Epithelial cell of proximal tubule (primary cell): ENCODE data around the gene SYNPO2. TPM values are rescaled to one million over a fixed set of nuclear protein-coding genes. Genes with fewer than 3 reads are reported as not detected.

ENCODE experiments used
- DNase-seq: peaks from one replicate; pipeline ENCODE4 v3.0.0-alpha.2; 2011; ENCODE audit warnings: low read depth
- H3K4me3 ChIP-seq: 2 replicates; pipeline ENCODE4 v1.5.1; 2011; ENCODE audit warnings: low read depth, mild to moderate bottlenecking, low read length
- total RNA-seq: library from RNA; depleted of rRNA; stranded (reverse); fragments of >200 nt; gene quantifications from 2 replicates; pipeline ENCODE4 v1.2.3, GENCODE V29; 2015
- TF ChIP-seq, protein P1 (sequence below): conservative IDR thresholded peaks from 2 replicates; pipeline ENCODE4 v1.5.1; 2012; ENCODE audit warnings: low read depth, mild to moderate bottlenecking, low read length

Gene SYNPO2
- total RNA-seq, 1 donor from 2014 or later = 0.40 TPM

DNA sequence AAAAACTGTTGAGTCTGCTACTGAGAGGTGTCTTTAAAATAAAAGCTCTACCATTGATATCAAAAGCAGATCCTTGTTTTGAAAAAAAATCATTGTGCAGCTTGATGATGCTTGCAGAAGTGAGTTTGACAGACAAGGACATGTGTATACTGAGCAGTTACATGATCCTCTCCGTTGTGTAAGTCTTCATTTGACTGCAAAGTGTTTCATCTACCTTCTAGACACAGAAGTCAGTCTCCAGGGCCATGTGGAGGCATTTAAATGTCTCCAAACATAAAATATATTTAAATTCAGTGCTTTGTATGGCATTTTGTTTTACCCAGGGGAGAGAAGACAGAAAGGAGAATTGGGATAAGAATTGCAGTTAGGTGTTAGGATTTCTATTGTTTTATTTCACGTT is 139.2 kb downstream of the SYNPO2 start:
- TF ChIP-seq, protein P1, sequence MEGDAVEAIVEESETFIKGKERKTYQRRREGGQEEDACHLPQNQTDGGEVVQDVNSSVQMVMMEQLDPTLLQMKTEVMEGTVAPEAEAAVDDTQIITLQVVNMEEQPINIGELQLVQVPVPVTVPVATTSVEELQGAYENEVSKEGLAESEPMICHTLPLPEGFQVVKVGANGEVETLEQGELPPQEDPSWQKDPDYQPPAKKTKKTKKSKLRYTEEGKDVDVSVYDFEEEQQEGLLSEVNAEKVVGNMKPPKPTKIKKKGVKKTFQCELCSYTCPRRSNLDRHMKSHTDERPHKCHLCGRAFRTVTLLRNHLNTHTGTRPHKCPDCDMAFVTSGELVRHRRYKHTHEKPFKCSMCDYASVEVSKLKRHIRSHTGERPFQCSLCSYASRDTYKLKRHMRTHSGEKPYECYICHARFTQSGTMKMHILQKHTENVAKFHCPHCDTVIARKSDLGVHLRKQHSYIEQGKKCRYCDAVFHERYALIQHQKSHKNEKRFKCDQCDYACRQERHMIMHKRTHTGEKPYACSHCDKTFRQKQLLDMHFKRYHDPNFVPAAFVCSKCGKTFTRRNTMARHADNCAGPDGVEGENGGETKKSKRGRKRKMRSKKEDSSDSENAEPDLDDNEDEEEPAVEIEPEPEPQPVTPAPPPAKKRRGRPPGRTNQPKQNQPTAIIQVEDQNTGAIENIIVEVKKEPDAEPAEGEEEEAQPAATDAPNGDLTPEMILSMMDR = no peak
- no peak for DNase-seq
- no peak overlapping the region for H3K4me3 ChIP-seq

- no peak overlapping the region for H3K4me3 ChIP-seq
- TF ChIP-seq, protein P1 = no peak
- no peak for DNase-seq
Measured at GRCh38 chr4:119028296-119028695, 139.6 kb downstream of the SYNPO2 start.

DNA sequence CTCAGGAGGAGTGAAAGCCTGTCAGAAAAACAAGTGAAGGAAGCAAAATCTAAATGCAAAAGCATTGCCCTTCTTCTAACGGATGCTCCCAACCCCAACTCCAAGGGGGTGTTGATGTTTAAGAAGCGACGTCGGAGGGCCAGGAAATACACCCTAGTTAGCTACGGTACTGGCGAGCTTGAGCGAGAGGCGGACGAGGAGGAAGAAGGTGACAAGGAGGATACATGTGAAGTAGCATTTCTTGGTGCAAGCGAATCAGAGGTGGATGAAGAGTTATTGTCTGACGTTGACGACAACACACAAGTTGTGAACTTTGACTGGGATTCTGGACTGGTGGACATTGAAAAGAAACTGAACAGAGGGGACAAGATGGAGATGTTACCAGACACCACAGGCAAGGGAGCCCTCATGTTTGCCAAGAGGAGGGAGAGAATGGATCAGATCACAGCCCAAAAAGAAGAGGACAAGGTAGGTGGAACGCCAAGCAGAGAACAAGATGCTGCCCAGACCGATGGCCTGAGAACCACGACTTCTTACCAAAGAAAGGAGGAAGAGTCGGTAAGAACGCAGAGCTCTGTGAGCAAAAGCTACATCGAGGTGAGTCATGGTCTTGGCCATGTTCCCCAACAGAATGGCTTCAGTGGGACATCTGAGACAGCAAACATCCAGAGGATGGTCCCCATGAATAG is 141.3 kb downstream of the SYNPO2 start:
- DNase-seq = no peak
- H3K4me3 ChIP-seq = no peak overlapping the region
- TF ChIP-seq, protein P1 = no peak

DNA sequence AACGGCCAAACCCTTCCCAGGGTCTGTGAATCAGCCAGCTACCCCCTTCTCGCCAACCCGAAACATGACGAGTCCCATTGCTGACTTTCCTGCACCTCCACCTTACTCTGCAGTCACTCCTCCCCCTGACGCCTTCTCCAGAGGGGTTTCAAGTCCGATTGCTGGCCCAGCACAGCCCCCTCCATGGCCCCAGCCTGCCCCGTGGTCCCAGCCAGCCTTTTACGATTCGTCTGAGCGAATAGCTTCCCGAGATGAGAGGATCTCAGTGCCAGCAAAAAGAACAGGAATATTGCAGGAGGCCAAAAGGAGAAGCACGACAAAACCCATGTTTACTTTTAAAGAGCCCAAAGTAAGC is 141.9 kb downstream of the SYNPO2 start:
- no peak for DNase-seq
- TF ChIP-seq, protein P1 = no peak
- no peak overlapping the region for H3K4me3 ChIP-seq

DNA sequence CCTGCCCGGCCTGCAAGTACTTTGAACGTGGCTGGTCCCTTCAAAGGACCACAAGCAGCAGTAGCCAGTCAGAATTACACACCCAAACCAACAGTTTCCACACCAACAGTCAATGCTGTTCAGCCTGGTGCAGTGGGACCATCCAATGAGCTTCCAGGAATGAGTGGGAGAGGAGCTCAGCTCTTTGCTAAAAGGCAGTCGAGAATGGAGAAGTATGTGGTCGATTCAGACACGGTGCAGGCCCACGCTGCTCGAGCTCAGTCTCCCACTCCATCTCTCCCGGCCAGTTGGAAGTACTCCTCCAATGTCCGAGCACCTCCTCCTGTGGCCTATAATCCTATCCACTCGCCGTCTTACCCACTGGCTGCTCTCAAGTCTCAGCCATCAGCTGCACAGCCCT is 142.6 kb downstream of the SYNPO2 start:
- no peak overlapping the region for H3K4me3 ChIP-seq
- TF ChIP-seq, protein P1 = no peak
- DNase-seq = no peak

DNA sequence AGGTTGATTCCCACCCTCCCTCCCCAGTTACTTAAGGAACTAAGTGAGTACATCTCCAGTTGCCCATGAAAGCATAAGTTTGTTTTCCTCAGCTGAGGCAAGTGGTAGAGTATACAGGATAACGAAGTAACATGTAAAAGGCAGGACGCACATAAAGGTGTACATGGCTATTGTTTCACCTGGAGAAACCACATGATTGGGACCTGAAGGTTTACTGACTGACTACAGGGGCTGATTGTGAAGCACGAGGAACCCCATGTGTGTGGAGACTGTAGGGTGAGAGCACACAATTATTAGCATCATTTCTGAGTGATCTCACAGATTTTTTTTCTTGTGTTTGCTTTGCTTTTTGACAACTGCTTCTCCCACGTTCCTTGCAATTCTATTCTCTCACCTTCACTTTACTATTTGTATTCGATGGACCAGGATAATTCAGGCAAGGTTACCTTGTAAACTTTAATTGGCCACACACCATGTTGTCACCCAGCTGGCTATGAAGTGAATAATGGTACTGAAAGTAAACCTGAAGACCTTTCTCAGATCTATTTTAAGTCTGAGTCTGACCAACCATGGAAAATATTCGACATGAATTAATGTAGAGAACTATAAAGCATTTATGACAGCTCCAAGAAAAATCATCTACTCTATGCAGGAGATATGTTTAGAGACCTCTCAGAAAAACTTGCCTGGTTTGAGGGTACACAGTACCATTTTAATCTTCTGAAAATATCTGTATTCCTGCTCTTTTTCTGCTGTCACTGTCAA is 144.4 kb downstream of the SYNPO2 start:
- TF ChIP-seq, protein P1 = no peak
- no peak overlapping the region for H3K4me3 ChIP-seq
- no peak for DNase-seq
